H1 (cell line): ENCODE results near the gene TLE5. TPM values are rescaled to one million over a fixed set of nuclear protein-coding genes. Genes with fewer than 3 reads are reported as not detected.

Source experiments
- CTCF ChIA-PET: fragments of 300-600 bp; sonication (Branson Sonifier 250); formaldehyde crosslinking; loops from one replicate; lab custom pipeline; 2021; ENCODE audit not compliant: partially characterized antibody; lab: Charles Lee
- POLR2A ChIA-PET: fragments of 300-600 bp; sonication (Branson Sonifier 250); formaldehyde crosslinking; loops from one replicate; lab custom pipeline; 2021; ENCODE audit warnings: inconsistent platforms; ENCODE audit not compliant: partially characterized antibody; lab: Charles Lee
- DNase-seq, 2 experiments: peaks; one replicate each; pipeline versions ENCODE4 v3.0.0 to v3.0.0-alpha.2; 2010 to 2022; ENCODE audit warnings: low spot score in 2 of 2, low read depth in 1 of 2, mixed read lengths in 1 of 2
- FAIRE-seq: peaks from 2 replicates; lab custom pipeline; 2011; peaks lifted over from hg19 to GRCh38; lab: Jason Lieb, UNC
- H2AFZ ChIP-seq: 2 replicates; pipeline ENCODE4 v1.8.1; 2012; ENCODE audit warnings: low read length, inconsistent platforms
- H2AK5ac ChIP-seq: 2 replicates; pipeline ENCODE4 v1.6.1; 2013; ENCODE audit warnings: low read depth, low read length
- H2BK120ac ChIP-seq: replicated peaks from 2 replicates; pipeline ENCODE3; 2013; ENCODE audit warnings: low read depth, low read length, inconsistent platforms
- H2BK12ac ChIP-seq: 2 replicates; pipeline ENCODE4 v1.6.1; 2013; ENCODE audit warnings: low read depth, low read length
- H2BK15ac ChIP-seq: 2 replicates; pipeline ENCODE4 v1.6.1; 2013; ENCODE audit warnings: low read length
- H2BK20ac ChIP-seq: 2 replicates; pipeline ENCODE4 v1.6.1; 2013; ENCODE audit warnings: low read length
- H2BK5ac ChIP-seq: 2 replicates; pipeline ENCODE4 v1.6.1; 2013; ENCODE audit warnings: low read depth, low read length
- H3K14ac ChIP-seq: 2 replicates; pipeline ENCODE4 v1.6.1; 2013; ENCODE audit warnings: inconsistent platforms; ENCODE audit not compliant: insufficient read length
- H3K18ac ChIP-seq: 2 replicates; pipeline ENCODE4 v1.6.1; 2013; ENCODE audit warnings: low read length; ENCODE audit errors: extremely low read depth
- H3K23ac ChIP-seq: 2 replicates; pipeline ENCODE4 v1.6.1; 2013; ENCODE audit warnings: inconsistent platforms; ENCODE audit not compliant: insufficient read length
- H3K23me2 ChIP-seq: 2 replicates; pipeline ENCODE4 v1.6.1; 2013; ENCODE audit warnings: low read depth, low read length
- H3K27ac ChIP-seq: 2 replicates; pipeline ENCODE4 v1.6.1; 2011; ENCODE audit warnings: low read depth, low read length, inconsistent platforms
- H3K27me3 ChIP-seq, 4 experiments: replicated peaks in 1 of 4; 1 replicate in 1 of 4; 2 replicates in 3 of 4; pipeline versions ENCODE4 v1.6.1 to v1.8.1; 2011 to 2013; ENCODE audit warnings: low read length in 3 of 4, mild to moderate bottlenecking in 3 of 4, inconsistent platforms in 2 of 4, mixed read lengths in 2 of 4, moderate library complexity in 1 of 4; ENCODE audit not compliant: control insufficient read depth in 3 of 4, insufficient read depth in 3 of 4; ENCODE audit errors: extremely low read depth in 1 of 4
- H3K36me3 ChIP-seq, 4 experiments: 2 replicates each; pipeline versions ENCODE4 v1.6.1 to v1.8.1; 2011 to 2013; ENCODE audit warnings: mild to moderate bottlenecking in 4 of 4, low read length in 3 of 4, moderate library complexity in 2 of 4, control low read depth in 1 of 4, inconsistent platforms in 1 of 4; ENCODE audit not compliant: insufficient read depth in 4 of 4, control insufficient read depth in 2 of 4
- H3K4ac ChIP-seq: replicated peaks from 2 replicates; pipeline ENCODE3; 2013; ENCODE audit warnings: low read length, low read depth, mixed read lengths, inconsistent platforms; ENCODE audit not compliant: insufficient read length
- H3K4me1 ChIP-seq, 4 experiments: replicated peaks in 1 of 4; 1 replicate in 1 of 4; 2 replicates in 3 of 4; pipeline versions ENCODE4 v1.6.1 to v1.8.1; 2011 to 2013; ENCODE audit warnings: low read length in 3 of 4, inconsistent platforms in 2 of 4, mixed read lengths in 1 of 4; ENCODE audit not compliant: insufficient read depth in 4 of 4, control insufficient read depth in 3 of 4
- H3K4me2 ChIP-seq, 2 experiments: 2 replicates each; pipeline versions ENCODE4 v1.6.1 to v1.8.1; 2011 to 2013; ENCODE audit warnings: low read depth in 2 of 2, low read length in 2 of 2, control low read depth in 1 of 2, inconsistent platforms in 1 of 2, mild to moderate bottlenecking in 1 of 2; ENCODE audit not compliant: insufficient read depth in 1 of 2
- H3K4me3 ChIP-seq, 4 experiments: fragments of 200-600, 300-600 bp in 1 of 4; sonication (generic), shearing (Covaris generic), sonication (Bioruptor Twin) in 1 of 4; 2 replicates each; pipeline versions ENCODE4 v1.5.1 to v1.8.1; 2011 to 2016; ENCODE audit warnings: low read length in 4 of 4, low read depth in 3 of 4, control low read depth in 2 of 4, inconsistent platforms in 2 of 4, mild to moderate bottlenecking in 2 of 4, mixed read lengths in 1 of 4, moderate library complexity in 1 of 4; ENCODE audit not compliant: insufficient read depth in 2 of 4; ENCODE audit errors: extremely low read depth in 1 of 4
- H3K56ac ChIP-seq: replicated peaks from 2 replicates; pipeline ENCODE3; 2013; ENCODE audit warnings: low read depth, mild to moderate bottlenecking, mixed read lengths, low read length, inconsistent platforms; ENCODE audit not compliant: insufficient read length
- H3K79me1 ChIP-seq: 2 replicates; pipeline ENCODE4 v1.6.1; 2013; ENCODE audit warnings: low read depth, low read length, control low read depth
- H3K79me2 ChIP-seq, 2 experiments: 2 replicates each; pipeline versions ENCODE4 v1.6.1 to v1.8.1; 2012 to 2013; ENCODE audit warnings: low read length in 2 of 2, mild to moderate bottlenecking in 2 of 2, inconsistent platforms in 1 of 2; ENCODE audit not compliant: insufficient read depth in 2 of 2, control insufficient read depth in 1 of 2
- H3K9ac ChIP-seq, 4 experiments: replicated peaks in 1 of 4; 1 replicate in 1 of 4; 2 replicates in 3 of 4; pipeline versions ENCODE4 v1.6.1 to v1.8.1; 2011 to 2013; ENCODE audit warnings: low read depth in 3 of 4, low read length in 3 of 4, control low read depth in 2 of 4, mild to moderate bottlenecking in 2 of 4, moderate library complexity in 2 of 4, inconsistent platforms in 1 of 4; ENCODE audit errors: extremely low read depth in 1 of 4
- H3K9me3 ChIP-seq, 2 experiments: 2 replicates each; pipeline versions ENCODE4 v1.6.1 to v1.8.1; 2012 to 2013; ENCODE audit warnings: mild to moderate bottlenecking in 2 of 2, moderate library complexity in 2 of 2, control low read depth in 1 of 2, inconsistent platforms in 1 of 2, low read depth in 1 of 2, low read length in 1 of 2, mixed read lengths in 1 of 2; ENCODE audit not compliant: insufficient read depth in 2 of 2
- H4K20me1 ChIP-seq, 2 experiments: replicated peaks in 1 of 2; 2 replicates each; pipeline versions ENCODE3 to v1.8.1; 2011 to 2013; ENCODE audit warnings: inconsistent platforms in 2 of 2, low read length in 2 of 2, mild to moderate bottlenecking in 1 of 2; ENCODE audit not compliant: insufficient read depth in 2 of 2, control insufficient read depth in 1 of 2
- H4K5ac ChIP-seq: 2 replicates; pipeline ENCODE4 v1.6.1; 2013; ENCODE audit warnings: low read length, low read depth, mixed read lengths, inconsistent platforms; ENCODE audit not compliant: insufficient read length
- H4K8ac ChIP-seq: 2 replicates; pipeline ENCODE4 v1.8.0; 2013; ENCODE audit warnings: mild to moderate bottlenecking, moderate library complexity, low read length, inconsistent platforms; ENCODE audit not compliant: insufficient read depth; ENCODE audit errors: extremely low read depth
- H4K91ac ChIP-seq: replicated peaks from 2 replicates; pipeline ENCODE3; 2013; ENCODE audit warnings: low read length, mixed read lengths, inconsistent platforms; ENCODE audit not compliant: insufficient read length
- MAFK ChIP-seq: IDR thresholded peaks from 2 replicates; pipeline ENCODE4 v1.6.1; 2012; ENCODE audit warnings: low read depth, mild to moderate bottlenecking, improper control_type of control experiment, low read length
- RAD21 ChIP-seq, 2 experiments: IDR thresholded peaks in 1 of 2; conservative IDR thresholded peaks in 1 of 2; 2 replicates each; pipeline ENCODE4 v1.6.1; 2011; ENCODE audit warnings: low read depth in 2 of 2, low read length in 2 of 2, improper control_type of control experiment in 1 of 2, inconsistent platforms in 1 of 2, mild to moderate bottlenecking in 1 of 2, moderate library complexity in 1 of 2
- WGBS, 2 experiments: shearing (Covaris generic) in 1 of 2; methylation state at CpG; one replicate each; pipeline versions ENCODE4 v1.1.6 to v1.1.7; 2013 to 2015; ENCODE audit warnings: low lambda C conversion rate in 2 of 2, mixed read lengths in 2 of 2, inconsistent platforms in 1 of 2, low coverage in 1 of 2, missing lambda C conversion rate in 1 of 2; ENCODE audit not compliant: insufficient replicate concordance in 2 of 2, insufficient coverage in 1 of 2, insufficient read length in 1 of 2; ENCODE audit errors: extremely low coverage in 1 of 2, missing lambda C conversion rate in 1 of 2; 5-methylcytosine and 5-hydroxymethylcytosine counted together
- polyA plus RNA-seq, 7 experiments: library from polyadenylated mRNA; depleted of rRNA in 3 of 7; stranded (reverse) in 5 of 7; unstranded in 2 of 7; fragments of >200 nt in 5 of 7; fragments of 200-250 nt in 2 of 7; gene quantifications; 1 replicate in 5 of 7; 2 replicates in 1 of 7; 4 replicates in 1 of 7; pipeline versions ENCODE4 v1.2.1 to v1.2.3, GENCODE V29; 2011 to 2013; ENCODE audit warnings: missing spikeins in 2 of 7, mixed read lengths in 2 of 7
- total RNA-seq: library from RNA; stranded (reverse); fragmentation: NEBNext Ultra II Directional; extraction: Animal tissue kit (Norgen Biotek cat#: 25700); gene quantifications from 2 replicates; pipeline ENCODE4 v1.2.1, GENCODE V29; 2021
- TF ChIP-seq, protein P1 (sequence below), 3 experiments: IDR thresholded peaks; 1 replicate in 2 of 3; 2 replicates in 1 of 3; pipeline versions ENCODE4 v1.5.1 to v1.6.1; 2011; ENCODE audit warnings: low read length in 3 of 3, mild to moderate bottlenecking in 3 of 3, inconsistent platforms in 2 of 3, low read depth in 1 of 3, moderate library complexity in 1 of 3; ENCODE audit not compliant: insufficient read depth in 1 of 3; ENCODE audit errors: control extremely low read depth in 1 of 3

Gene TLE5
- total and polyA plus RNA-seq, 2 of the 8 experiments (the other 6 are each of a cell fraction or from before 2014, with no cell fraction given): 187 to 285 TPM

DNA sequence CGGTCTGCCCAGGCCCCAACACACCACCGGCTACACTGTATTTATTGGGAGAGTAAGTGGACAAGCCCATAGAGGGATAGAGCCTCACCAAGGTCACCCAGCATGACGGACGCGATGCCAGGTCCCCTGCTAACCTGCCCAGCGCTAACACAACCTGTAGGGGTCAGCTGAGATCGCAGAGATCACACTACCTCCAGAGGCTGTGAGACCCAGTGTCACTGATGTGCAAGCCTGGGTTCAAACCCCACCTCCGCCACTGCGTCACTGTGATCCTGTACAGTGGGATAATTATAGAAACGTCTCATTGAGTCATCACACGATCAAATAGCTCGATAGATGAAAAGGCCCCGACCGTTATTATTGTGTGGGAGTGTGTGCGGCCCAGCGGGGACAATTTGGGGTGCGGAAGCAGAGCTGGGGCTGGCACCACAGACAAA, 22.6 kb downstream of the TLE5 start:
- DNase-seq: no peak
- no peak overlapping the region for H2AK5ac ChIP-seq
- no peaks in the 10 kb centered on the region for H3K79me2 ChIP-seq
- TF ChIP-seq, protein P1, sequence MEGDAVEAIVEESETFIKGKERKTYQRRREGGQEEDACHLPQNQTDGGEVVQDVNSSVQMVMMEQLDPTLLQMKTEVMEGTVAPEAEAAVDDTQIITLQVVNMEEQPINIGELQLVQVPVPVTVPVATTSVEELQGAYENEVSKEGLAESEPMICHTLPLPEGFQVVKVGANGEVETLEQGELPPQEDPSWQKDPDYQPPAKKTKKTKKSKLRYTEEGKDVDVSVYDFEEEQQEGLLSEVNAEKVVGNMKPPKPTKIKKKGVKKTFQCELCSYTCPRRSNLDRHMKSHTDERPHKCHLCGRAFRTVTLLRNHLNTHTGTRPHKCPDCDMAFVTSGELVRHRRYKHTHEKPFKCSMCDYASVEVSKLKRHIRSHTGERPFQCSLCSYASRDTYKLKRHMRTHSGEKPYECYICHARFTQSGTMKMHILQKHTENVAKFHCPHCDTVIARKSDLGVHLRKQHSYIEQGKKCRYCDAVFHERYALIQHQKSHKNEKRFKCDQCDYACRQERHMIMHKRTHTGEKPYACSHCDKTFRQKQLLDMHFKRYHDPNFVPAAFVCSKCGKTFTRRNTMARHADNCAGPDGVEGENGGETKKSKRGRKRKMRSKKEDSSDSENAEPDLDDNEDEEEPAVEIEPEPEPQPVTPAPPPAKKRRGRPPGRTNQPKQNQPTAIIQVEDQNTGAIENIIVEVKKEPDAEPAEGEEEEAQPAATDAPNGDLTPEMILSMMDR (IDR thresholded peaks at IDR 0.05; ENCODE audit: control extremely low read depth in 1 of 3, insufficient read depth in 1 of 3, low read depth in 1 of 3, low read length in 3 of 3): peak; percentile 22 to 55 (median 54); a peak in 3 of 4 replicates
- TF ChIP-seq MAFK (no peak), RAD21 (IDR thresholded peaks at IDR 0.05 in 1 of 2, conservative IDR thresholded peaks at IDR 0.05 in 1 of 2; ENCODE audit: low read depth in 2 of 2, low read length in 2 of 2) (peak; percentile 35 to 58; a peak in 3 of 4 replicates)
- H3K27me3 ChIP-seq: peaks cover 0 to 8% (median 3%) of the 10 kb centered on the region in 4 experiments; a peak in 4 of 7 replicates
- no peak overlapping the region for H3K4me3 ChIP-seq
- H4K20me1 ChIP-seq: no peaks in the 10 kb centered on the region
- WGBS, 2 experiments: 87% methylated on average over 17 of the region's 17 CpGs; no CpG with 5 or more reads in 1 of the 2 experiments
- no peak overlapping the region for H3K14ac ChIP-seq
- H3K23ac ChIP-seq: no peak overlapping the region
- POLR2A ChIA-PET: interaction anchor here (0.6 to 4.0 kb wide), 7 partner anchors 14 to 71 kb away, joined by 3 to 25 read pairs (median 3); partner anchors contain the start of gene TLE6
- H2BK12ac ChIP-seq: peak overlapping the region; percentile 71; the same call in 1 of the 2 replicates
- H3K27ac ChIP-seq: no peak overlapping the region
- H3K4ac ChIP-seq: no peak overlapping the region
- no peaks in the 10 kb centered on the region for H3K79me1 ChIP-seq
- no peak overlapping the region for H3K18ac ChIP-seq
- no peak overlapping the region; the same call in 1 of the 2 replicates for H2BK5ac ChIP-seq
- H3K4me1 ChIP-seq: peaks cover 0 to 16% (median 11%) of the 10 kb centered on the region in 4 experiments; a peak in 6 of 7 replicates
- no peak overlapping the region for H4K91ac ChIP-seq
- H2AFZ ChIP-seq: no peak overlapping the region
- H3K9me3 ChIP-seq: no peaks in the 10 kb centered on the region
- no peak overlapping the region for H2BK20ac ChIP-seq
- no peak overlapping the region for H3K56ac ChIP-seq
- H2BK120ac ChIP-seq: no peak overlapping the region
- no peak for FAIRE-seq
- no peak overlapping the region for H2BK15ac ChIP-seq
- no peak overlapping the region for H4K8ac ChIP-seq
- peak overlapping the region in 1 of 4 experiments; percentile 10; a peak in 2 of 7 replicates for H3K9ac ChIP-seq
- no peak overlapping the region for H3K4me2 ChIP-seq
- H4K5ac ChIP-seq: no peak overlapping the region
- no peaks in the 10 kb centered on the region for H3K36me3 ChIP-seq
- CTCF ChIA-PET: interaction anchor here (0.7 to 6.3 kb wide), 17 partner anchors 8 to 164 kb away, joined by 3 to 36 read pairs (median 6); no protein-coding TSS in a partner anchor
- peaks cover 20% of the 10 kb centered on the region for H3K23me2 ChIP-seq
